Fibroblast of skin of left biceps (primary cell): ENCODE measurements around the gene IFNA17.
"Not testable (repeated sequence)": the region's sequence is repeated elsewhere in the genome, so short reads cannot be mapped to it uniquely, and the experiment has no call there.

Experiments used
- DNase-seq, 2 experiments: peaks; one replicate each; pipeline ENCODE4 v3.0.0-alpha.2; 2013; ENCODE audit warnings: low read depth in 2 of 2

The IFNA17 gene

GRCh38 chr9:21210782-21211181 lies 17.2 kb downstream of the IFNA17 start:
- DNase-seq, result not testable (repeated sequence)

GRCh38 chr9:21210311-21210710 lies 17.7 kb downstream of the IFNA17 start:
- DNase-seq, result no peak

GRCh38 chr9:21207043-21207442 lies 21.0 kb downstream of the IFNA17 start, which contains the start of gene IFNA10:
TSS of gene IFNA10 (minus strand) at chr9:21207143. CDS start at chr9:21207097, 46 bp downstream.
- not testable (repeated sequence) for DNase-seq

GRCh38 chr9:21205204-21205603 lies 22.8 kb downstream of the IFNA17 start:
- no peak for DNase-seq

GRCh38 chr9:21202105-21202504 lies 25.9 kb downstream of the IFNA17 start, which contains the start of gene IFNA7:
TSS of gene IFNA7 (minus strand) at chr9:21202205. CDS start at chr9:21202165, 40 bp downstream.
- DNase-seq, result not testable (repeated sequence)

GRCh38 chr9:21194867-21195776 lies 32.9 kb downstream of the IFNA17 start:
- not testable (repeated sequence) for DNase-seq

GRCh38 chr9:21187487-21187886 lies 40.5 kb downstream of the IFNA17 start, which contains the start of gene IFNA4:
TSS of gene IFNA4 (minus strand) at chr9:21187587. CDS start at chr9:21187531, 56 bp downstream.
- not testable (repeated sequence) for DNase-seq

GRCh38 chr9:21182810-21183736 lies 44.9 kb downstream of the IFNA17 start:
- DNase-seq, result not testable (repeated sequence)
